Measurements from ENCODE around the gene SPART.
A peak's percentile ranks its signal among the peaks of the same experiment; 100 is the strongest.
"Not testable (repeated sequence)": the region's sequence is repeated elsewhere in the genome, so short reads cannot be mapped to it uniquely, and the experiment has no call there.

SPART gene

GRCh38 chr13:36319793-36320192 lies 26.4 kb downstream of the SPART start:
- not testable (repeated sequence) for DNase-seq (ENCODE audit: low spot score)

GRCh38 chr13:36313047-36313969 lies 32.9 kb downstream of the SPART start:
- DNase-seq (ENCODE audit: low spot score) = no peak

- no peak for DNase-seq (ENCODE audit: low spot score)
Measured at GRCh38 chr13:36310417-36311108, 35.6 kb downstream of the SPART start.

GRCh38 chr13:36302289-36302688 lies 43.9 kb downstream of the SPART start:
- no peak for DNase-seq (ENCODE audit: low spot score)

GRCh38 chr13:36299469-36299868 lies 46.7 kb downstream of the SPART start:
- not testable (repeated sequence) for DNase-seq (ENCODE audit: low spot score)

- DNase-seq (ENCODE audit: low spot score) = no peak
Measured at GRCh38 chr13:36298535-36299068, 47.6 kb downstream of the SPART start.

GRCh38 chr13:36297366-36298338 lies 48.5 kb downstream of the SPART start, which contains the start of gene CCDC169:
CCDC169 (minus strand) TSS chr13:36297814; CDS start chr13:36297719, 95 bp downstream.
- peak; percentile 84 for DNase-seq (ENCODE audit: low spot score)

GRCh38 chr13:36294096-36294495 lies 52.1 kb downstream of the SPART start:
- no peak for DNase-seq (ENCODE audit: low spot score)

GRCh38 chr13:36293497-36293896 lies 52.7 kb downstream of the SPART start:
- DNase-seq (ENCODE audit: low spot score) = no peak

- DNase-seq (ENCODE audit: low spot score) = no peak
Measured at GRCh38 chr13:36288794-36289391, 57.3 kb downstream of the SPART start.

- no peak for DNase-seq (ENCODE audit: low spot score)
Measured at GRCh38 chr13:36286006-36286405, 60.2 kb downstream of the SPART start.

GRCh38 chr13:36282821-36283432 lies 63.3 kb downstream of the SPART start:
- DNase-seq (ENCODE audit: low spot score) = peak; percentile 30

- peak; percentile 30 for DNase-seq (ENCODE audit: low spot score)
Measured at GRCh38 chr13:36275190-36276002, 70.8 kb downstream of the SPART start.

- DNase-seq (ENCODE audit: low spot score) = no peak
Measured at GRCh38 chr13:36273431-36273830, 72.8 kb downstream of the SPART start.

- no peak for DNase-seq (ENCODE audit: low spot score)
Measured at GRCh38 chr13:36261976-36262375, 84.2 kb downstream of the SPART start.

- DNase-seq (ENCODE audit: low spot score) = no peak
Measured at GRCh38 chr13:36261011-36261410, 85.2 kb downstream of the SPART start.

GRCh38 chr13:36259361-36260137 lies 86.6 kb downstream of the SPART start:
- no peak for DNase-seq (ENCODE audit: low spot score)

GRCh38 chr13:36258831-36259230 lies 87.4 kb downstream of the SPART start:
- DNase-seq (ENCODE audit: low spot score) = no peak
